GDM1 (cell line): Measurements from ENCODE around the gene MOGAT3.

ENCODE experiments used
- DNase-seq: peaks from one replicate; lab custom pipeline; 2025; lab: John Stamatoyannopoulos, UW

Gene MOGAT3

DNA sequence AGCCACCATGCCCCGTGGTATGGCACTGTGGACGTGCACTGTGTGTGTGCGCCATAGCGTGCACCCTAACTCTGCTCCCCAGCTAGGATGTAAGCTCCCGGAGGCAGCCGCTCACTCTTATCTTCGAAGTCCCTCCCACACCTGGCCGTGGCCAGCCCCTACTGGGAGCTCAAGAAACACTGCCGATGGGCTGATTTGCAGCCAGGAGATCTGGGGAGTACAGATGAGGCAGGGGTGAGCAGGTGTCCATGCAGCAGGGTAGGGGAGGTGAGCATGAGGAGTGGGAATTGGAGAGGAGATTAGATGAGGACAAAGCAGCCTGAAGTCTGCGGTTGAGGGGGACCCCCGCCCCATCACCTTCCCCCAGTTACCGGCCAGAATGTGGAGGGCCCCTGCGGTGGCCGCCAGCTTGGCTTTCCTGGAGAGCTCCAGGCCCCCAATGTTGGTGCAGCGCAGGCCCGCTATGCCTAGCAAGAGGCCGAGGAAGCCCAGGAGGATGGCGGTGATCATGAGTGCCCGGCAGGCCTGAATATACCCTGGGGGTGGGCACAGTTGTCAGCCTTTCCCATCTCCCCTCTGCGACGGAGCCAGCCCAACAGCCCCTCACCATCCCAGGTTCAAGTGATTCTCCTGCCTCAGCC, 33.2 kb upstream of the MOGAT3 start:
- DNase-seq, result no peak

DNA sequence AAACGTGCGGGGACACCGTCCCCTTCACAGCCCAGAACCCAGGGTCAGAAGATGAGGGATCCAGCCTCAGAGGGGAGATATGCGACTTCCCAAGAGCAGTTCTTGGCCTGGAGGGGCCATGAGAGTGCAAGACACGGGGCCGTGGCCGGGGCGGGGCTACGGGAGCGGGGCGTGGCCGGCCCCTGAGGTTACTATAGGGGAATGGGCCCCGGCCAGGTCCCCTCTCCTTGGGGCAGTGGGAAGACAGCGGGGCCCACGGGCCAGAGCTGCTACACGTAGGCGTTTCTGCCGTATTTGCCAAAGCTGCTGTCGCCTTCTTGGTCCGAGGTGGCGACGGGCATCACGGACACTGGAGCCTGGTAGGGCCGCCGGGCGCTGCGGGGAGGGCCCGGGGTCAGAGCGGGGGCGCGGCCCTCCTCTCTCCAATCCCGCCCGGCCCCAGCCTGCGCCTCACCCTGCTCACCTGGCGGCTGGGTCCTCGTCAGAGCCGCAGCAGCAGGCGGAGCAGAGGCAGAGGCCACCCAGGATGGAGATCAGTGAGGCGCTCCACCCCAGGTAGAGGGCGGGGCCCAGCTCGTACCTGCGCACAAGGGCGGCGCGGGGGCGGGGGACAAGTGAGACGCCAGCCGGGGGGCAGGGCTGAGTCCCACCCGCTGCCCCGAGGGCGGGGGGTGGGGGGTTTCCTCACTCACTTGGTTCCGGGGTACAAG, 31.5 kb upstream of the MOGAT3 start:
- no peak for DNase-seq

DNA sequence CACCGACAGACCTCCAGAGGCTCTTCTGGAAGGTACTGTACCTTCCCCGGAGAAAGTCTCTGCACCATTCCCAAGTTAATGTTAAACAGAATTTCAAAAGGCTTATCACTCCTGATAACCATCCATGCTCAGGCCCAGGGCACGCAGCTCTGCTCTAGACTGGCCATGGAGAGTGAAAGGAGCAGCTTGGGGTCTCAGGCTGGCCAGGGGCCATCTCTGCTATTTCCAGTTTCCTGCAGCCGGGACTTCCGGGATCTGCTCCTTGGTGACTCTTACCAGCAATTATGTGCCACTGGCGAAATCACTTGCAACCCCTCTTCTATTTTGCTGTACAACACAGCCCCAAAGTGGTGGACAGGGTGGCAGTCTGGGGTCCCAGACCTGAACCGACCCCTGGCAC, 30.8 kb upstream of the MOGAT3 start:
- no peak for DNase-seq

- DNase-seq, result no peak
Measured at GRCh38 chr7:101226721-101227120, 25.9 kb upstream of the MOGAT3 start.

GRCh38 chr7:101225650-101226049, 24.8 kb upstream of the MOGAT3 start:
- DNase-seq, result no peak

DNA sequence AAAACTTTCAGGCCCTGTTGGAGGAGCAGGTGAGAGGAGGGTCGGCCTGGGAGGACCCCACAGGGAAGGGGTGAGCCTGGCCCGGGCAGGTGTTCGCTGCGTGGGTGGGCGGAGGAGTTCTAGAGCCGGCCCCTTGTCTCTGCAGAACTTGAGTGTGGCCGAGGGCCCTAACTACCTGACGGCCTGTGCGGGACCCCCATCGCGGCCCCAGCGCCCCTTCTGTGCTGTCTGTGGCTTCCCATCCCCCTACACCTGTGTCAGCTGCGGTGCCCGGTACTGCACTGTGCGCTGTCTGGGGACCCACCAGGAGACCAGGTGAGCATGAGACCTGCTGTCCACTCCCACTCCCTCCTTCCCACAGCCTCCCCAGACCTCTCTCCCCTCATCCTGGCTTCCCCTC, 22.7 kb upstream of the MOGAT3 start:
- DNase-seq, result no peak

DNA sequence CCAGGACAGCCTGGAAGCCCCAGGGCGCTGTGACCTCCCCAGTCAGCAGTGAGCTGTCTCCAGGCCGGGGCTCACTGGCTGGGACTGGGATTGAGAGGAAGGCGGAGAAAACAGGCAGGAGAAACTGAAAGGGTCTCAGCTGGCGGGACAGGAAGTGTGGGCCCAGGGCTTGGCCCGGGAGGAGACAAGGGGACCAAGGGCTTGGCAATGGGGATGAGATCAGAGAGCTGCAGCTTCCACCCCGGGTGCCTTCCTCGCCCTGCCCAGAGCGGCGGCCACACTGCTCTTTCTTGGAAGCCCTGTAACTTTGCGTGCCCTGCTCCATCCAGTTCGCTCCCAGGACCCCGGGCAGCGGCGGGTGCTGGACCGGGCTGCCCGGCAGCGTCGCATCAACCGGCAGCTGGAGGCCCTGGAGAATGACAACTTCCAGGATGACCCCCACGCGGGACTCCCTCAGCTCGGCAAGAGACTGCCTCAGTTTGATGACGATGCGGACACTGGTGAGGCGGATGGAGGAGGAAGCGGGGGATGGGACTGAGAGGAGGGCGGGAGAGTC, 21.5 kb upstream of the MOGAT3 start:
- no peak for DNase-seq

DNA sequence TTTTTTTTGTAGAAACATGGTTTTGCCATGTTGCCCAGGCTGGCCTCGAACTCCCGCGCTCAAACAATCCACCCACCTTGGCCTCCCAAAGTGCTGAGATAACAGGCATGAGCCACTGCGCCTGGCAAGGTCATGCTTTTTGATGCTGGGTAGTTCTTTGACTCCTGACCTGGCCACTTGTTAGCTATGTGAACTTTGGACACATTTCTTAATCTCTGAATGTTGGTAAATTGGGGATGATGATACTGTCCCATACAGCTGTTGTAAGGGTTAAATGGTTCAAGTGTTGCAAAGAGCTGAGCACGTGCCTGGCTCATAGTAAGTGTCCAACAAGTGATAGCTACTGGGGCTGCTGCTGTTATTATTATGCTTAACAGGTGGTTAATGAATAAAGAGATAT, 19.5 kb upstream of the MOGAT3 start:
- no peak for DNase-seq

DNA sequence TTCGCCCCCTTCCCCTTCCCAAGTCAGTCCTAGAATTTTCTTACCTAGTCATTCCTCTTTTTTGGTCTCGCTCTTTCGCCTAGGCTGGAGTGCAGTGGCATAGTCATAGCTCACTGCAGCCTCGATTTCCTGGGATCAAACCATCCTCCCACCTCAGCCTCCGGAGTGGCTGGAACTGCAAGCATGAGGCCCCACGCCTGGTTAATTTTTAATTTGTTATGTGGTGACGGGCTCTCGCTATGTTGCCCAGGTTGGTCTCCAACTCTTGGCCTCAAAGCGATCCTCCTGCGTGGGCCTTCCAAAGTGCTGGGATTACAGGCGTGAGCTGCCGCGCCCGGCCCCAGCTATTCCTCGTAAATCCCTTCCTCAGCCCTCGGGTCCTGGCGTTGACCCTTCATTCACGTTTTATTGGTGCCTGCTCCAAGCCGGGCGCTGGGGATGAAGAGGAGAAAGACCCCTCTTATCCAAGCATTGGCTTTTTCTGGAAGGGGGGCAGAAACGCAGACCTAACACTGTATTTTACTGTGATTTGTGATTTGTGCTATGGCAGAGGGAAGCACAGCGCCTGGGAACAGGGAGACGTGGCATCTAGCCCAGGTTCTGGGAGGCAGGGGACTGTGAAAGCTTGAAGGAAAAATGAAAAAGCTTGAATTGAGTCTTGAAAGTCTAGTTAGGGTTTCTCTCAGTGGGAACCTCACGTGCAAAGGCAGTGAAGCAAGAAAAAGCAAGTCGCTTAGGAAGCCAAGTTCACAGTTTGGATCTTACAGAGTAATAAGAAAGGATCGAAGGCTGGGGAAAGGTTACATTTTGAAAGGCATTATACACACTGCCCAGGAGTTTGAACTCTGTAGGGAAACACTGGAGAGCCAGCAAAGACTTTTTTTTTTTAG, 17.6 kb upstream of the MOGAT3 start:
- DNase-seq, result no peak

GRCh38 chr7:101217388-101218235, 16.8 kb upstream of the MOGAT3 start, which contains the start of the genes PLOD3 and ZNHIT1:
TSS of gene PLOD3 (minus strand) at chr7:101217581. CDS start at chr7:101217274, 307 bp downstream.
TSS of gene ZNHIT1 (plus strand) at chr7:101218165. CDS start at chr7:101218196, 31 bp downstream.
- DNase-seq, result peak; percentile 93

DNA sequence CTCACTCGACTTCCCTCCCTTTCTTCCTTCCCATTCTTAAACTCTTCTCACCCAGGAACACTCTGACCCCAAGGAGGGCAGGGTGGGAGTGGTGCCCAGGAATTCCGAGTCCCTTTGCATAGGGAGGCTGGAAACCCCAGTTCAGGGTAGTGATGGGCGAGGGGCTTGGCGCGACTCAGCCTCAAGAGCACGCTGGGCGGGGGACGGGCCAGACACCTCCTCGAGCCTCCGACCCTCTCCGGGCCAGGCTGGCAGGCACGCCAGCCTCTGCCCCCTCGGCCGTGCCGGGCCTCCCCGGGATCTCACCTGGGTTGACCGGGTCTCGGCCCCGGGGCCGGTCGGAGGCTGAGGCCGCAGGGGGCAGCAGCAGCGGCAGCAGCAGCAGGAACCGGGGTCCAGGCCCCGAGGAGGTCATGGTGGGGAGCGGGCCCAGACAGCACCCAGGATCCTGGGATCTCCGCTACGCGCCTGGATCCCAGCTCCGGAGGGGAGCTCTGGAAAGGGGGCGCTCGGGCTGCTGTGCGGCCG, 16.1 kb upstream of the MOGAT3 start:
- DNase-seq, result no peak

- no peak for DNase-seq
Measured at GRCh38 chr7:101216001-101216859, 15.4 kb upstream of the MOGAT3 start.

GRCh38 chr7:101212014-101212413, 11.2 kb upstream of the MOGAT3 start:
- no peak for DNase-seq

GRCh38 chr7:101211501-101211900, 10.7 kb upstream of the MOGAT3 start:
- DNase-seq, result no peak

DNA sequence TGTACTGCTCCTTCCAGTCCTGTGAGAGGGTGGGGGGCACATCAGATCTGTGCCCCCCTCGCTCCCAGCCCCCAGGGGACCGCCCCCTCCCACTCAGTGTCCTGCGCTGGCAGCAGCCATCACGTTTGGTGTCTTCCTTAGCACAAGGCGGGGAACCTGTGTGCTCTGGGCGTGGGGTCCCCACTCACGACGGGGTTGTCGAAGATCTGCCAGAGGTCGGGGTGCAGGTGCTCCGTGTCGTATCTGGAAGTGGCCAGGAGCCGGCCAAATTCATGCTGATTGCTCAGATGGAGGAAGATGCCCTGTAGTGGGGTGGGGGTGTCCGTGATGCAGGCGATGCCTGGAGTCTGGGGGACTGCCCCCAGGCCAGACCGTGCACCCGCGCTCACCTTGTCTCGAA, 9.3 kb upstream of the MOGAT3 start:
- DNase-seq, result no peak

DNA sequence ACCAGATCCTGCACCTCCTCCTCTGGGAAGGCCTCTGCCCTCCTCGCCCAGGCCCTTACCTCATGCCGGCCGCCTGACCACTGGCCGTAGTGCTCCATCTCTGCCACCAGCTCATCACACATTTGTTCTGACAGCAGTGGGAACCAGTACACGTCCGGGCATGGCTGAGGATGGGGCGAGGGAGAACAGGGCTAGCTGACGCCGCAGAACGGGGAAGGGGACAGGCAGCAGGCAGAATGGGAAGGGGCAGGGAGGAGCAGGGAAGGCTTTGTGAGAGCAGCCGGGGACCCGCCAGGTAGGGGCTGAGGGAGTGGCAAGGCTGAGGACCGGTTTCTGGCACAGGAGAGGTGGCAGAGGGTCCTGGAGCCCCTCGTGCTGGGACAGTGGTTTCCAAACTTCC, 8.0 kb upstream of the MOGAT3 start:
- DNase-seq, result no peak

DNA sequence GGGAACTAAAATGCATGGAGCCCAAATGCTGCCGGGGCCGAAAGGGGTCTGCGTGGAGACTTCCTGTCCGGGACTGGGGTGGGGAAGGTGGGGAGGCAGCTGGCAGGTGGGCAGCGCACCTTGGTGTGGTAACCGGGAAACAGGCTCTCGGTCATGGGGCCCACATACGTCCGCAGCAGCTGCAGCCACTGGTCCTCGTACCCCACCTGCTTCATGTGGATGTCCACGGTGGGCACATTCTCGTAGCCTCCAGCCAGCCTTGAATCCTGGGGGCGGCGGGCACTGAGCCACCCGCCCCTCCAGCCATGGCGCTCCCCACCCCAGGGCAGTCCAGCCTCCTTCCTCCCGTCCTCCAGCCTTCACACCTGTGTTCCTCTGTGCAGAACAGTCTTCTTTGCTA, 6.6 kb upstream of the MOGAT3 start:
- DNase-seq, result no peak

GRCh38 chr7:101206665-101207042, 5.8 kb upstream of the MOGAT3 start:
- DNase-seq, result no peak

- DNase-seq, result no peak
Measured at GRCh38 chr7:101205901-101206664, 5.2 kb upstream of the MOGAT3 start.
